Progenitor cell of endocrine pancreas (in vitro differentiated cells): ENCODE measurements around the gene RNF39. TPM values are rescaled to one million over a fixed set of nuclear protein-coding genes. Genes with fewer than 3 reads are reported as not detected.

ENCODE experiments used
- DNase-seq: peaks from one replicate; pipeline ENCODE4 v3.0.0; 2021; ENCODE audit warnings: low spot score; ENCODE audit not compliant: unreplicated experiment
- H3K27ac Mint-ChIP-seq: 2 replicates; pipeline ENCODE4 v1.8.0; 2021; ENCODE audit warnings: mild to moderate bottlenecking, moderate library complexity, mixed read lengths
- H3K27me3 Mint-ChIP-seq: 2 replicates; pipeline ENCODE4 v1.8.0; 2021; ENCODE audit warnings: mixed read lengths
- H3K36me3 Mint-ChIP-seq: 2 replicates; pipeline ENCODE4 v1.8.0; 2022; ENCODE audit warnings: mixed read lengths; ENCODE audit not compliant: insufficient read depth
- H3K4me1 Mint-ChIP-seq: 2 replicates; pipeline ENCODE4 v1.8.0; 2021; ENCODE audit warnings: low read depth, mixed read lengths
- H3K4me3 Mint-ChIP-seq: 2 replicates; pipeline ENCODE4 v1.8.0; 2021; ENCODE audit warnings: low read depth, mild to moderate bottlenecking, moderate library complexity, mixed read lengths
- H3K9me3 Mint-ChIP-seq: 2 replicates; pipeline ENCODE4 v1.8.0; 2021; ENCODE audit warnings: low read depth, mixed read lengths
- CTCF ChIP-seq: fragments of 200-600 bp; sonication (generic); IDR thresholded peaks from one replicate; pipeline ENCODE4 v1.5.0; 2021; ENCODE audit warnings: antibody characterized with exemption, mild to moderate bottlenecking; ENCODE audit not compliant: unreplicated experiment
- total RNA-seq: library from RNA; stranded (reverse); gene quantifications from 2 replicates; pipeline ENCODE4 v1.2.1, GENCODE V29; 2021

RNF39 gene
- total RNA-seq, 1 donor from 2014 or later = not detected

DNA sequence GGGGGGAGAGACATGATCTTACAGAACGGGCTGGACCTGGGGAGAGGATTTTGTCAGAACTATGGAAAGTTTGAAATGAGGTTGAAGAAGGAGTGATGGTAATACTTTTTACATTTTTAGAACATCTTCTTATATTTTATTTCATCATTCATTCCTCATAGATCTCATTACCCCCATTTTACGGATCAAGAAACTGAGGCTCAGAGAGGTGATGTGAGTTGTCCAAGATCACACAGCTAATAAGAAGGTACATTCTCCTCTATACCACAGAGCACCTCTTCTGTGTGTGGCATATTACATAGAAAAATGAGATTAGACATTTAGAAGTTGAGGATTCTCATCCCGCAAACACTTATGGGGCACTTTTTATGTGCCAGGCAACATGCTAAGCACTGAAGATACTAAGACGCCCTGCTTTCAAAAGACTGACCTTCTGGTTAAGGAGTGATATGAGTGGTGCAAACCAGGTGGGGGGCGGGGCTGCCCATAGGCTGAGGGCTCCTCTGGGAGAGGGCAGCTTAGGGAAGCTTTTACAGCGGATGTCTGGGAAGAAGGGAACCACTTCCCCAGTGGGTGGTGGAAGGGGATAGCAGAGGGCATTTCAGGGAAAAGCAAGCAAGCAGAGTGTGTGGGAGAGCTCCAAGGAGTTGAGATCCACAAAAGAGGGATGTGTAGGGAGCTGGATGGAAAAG is 17.4 kb upstream of the RNF39 start:
- H3K4me3 Mint-ChIP-seq = no peak overlapping the region
- TF ChIP-seq CTCF = no peak
- no peaks in the 10 kb centered on the region for H3K36me3 Mint-ChIP-seq
- DNase-seq = no peak
- no peaks in the 10 kb centered on the region for H3K9me3 Mint-ChIP-seq
- H3K4me1 Mint-ChIP-seq = peaks cover 2% of the 10 kb centered on the region
- H3K27ac Mint-ChIP-seq = no peak overlapping the region
- H3K27me3 Mint-ChIP-seq = peaks cover 65% of the 10 kb centered on the region

DNA sequence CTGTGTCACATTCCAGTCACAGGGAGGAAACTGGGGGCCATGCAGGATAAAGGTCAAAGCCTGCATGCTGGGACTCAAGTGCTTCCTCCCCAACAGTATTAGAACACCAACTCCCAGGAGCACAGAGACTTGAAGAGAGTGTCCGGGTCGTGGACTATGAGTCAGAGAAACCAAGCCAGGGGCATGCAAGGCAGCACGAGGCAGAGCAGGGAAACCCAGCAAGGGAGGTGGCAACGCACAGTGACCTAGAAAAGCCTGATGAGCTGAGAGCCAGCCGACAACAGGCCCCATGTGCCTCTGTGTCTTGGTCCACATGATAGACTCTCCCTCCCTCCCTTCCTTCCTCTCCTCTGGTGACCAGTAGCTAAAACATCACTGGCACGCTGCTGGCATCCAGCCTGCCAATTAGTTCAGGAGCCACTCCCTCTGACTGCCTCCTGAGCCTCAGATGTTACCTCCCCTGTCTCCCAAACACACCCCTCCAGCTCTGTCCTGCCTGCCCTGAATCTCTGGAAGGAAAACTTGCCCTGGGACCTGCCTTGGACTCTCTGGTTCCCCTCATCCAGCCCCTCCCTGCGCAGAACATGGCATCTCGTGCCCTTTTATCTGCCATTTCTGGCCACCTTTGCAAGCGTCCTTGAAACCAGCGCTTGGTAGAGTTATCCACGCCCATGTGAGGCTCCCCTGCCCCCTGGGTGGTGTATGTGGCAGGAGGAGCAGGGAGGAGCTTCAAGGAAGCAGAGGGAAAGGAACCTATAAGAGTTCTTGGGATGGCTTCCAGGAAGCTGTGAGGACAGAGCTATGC is 16.2 kb upstream of the RNF39 start:
- Mint-ChIP-seq H3K27me3 (peaks cover 61% of the 10 kb centered on the region), H3K27ac (no peak overlapping the region), H3K36me3 (no peaks in the 10 kb centered on the region), H3K4me3 (no peak overlapping the region), H3K4me1 (peaks cover 2% of the 10 kb centered on the region), H3K9me3 (no peaks in the 10 kb centered on the region)
- no peak for TF ChIP-seq CTCF
- DNase-seq = no peak

- DNase-seq = no peak
- Mint-ChIP-seq H3K4me1 (no peaks in the 10 kb centered on the region), H3K9me3 (no peaks in the 10 kb centered on the region), H3K36me3 (no peaks in the 10 kb centered on the region), H3K27me3 (peaks cover 50% of the 10 kb centered on the region), H3K4me3 (no peak overlapping the region), H3K27ac (no peak overlapping the region)
- TF ChIP-seq CTCF = no peak
Observed at GRCh38 chr6:30087876-30088275, 12.3 kb upstream of the RNF39 start.

DNA sequence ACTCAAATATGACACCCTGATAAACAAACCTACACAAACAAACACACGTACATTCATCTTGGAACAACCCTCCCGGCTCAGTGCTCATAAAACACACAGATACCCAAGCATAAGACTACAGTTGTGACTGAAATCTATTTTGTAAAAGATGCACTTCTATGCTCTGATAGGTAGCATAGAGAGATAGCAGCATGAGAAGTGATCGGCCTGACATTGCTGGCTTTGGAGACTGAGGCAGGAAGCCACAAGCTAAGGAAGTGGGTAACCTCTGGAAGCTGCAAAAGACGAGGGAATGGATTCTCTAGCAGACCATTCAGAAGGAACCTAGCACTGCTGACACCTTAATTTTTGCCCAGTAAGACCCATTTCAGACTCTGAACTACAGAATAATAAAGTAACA is 1.6 kb upstream of the RNF39 start:
- no peak overlapping the region for H3K27ac Mint-ChIP-seq
- H3K4me3 Mint-ChIP-seq = no peak overlapping the region
- H3K36me3 Mint-ChIP-seq = peaks cover 5% of the 10 kb centered on the region
- H3K4me1 Mint-ChIP-seq = peaks cover 5% of the 10 kb centered on the region
- TF ChIP-seq CTCF = no peak
- no peak for DNase-seq
- peaks cover 81% of the 10 kb centered on the region for H3K27me3 Mint-ChIP-seq
- H3K9me3 Mint-ChIP-seq = no peaks in the 10 kb centered on the region

DNA sequence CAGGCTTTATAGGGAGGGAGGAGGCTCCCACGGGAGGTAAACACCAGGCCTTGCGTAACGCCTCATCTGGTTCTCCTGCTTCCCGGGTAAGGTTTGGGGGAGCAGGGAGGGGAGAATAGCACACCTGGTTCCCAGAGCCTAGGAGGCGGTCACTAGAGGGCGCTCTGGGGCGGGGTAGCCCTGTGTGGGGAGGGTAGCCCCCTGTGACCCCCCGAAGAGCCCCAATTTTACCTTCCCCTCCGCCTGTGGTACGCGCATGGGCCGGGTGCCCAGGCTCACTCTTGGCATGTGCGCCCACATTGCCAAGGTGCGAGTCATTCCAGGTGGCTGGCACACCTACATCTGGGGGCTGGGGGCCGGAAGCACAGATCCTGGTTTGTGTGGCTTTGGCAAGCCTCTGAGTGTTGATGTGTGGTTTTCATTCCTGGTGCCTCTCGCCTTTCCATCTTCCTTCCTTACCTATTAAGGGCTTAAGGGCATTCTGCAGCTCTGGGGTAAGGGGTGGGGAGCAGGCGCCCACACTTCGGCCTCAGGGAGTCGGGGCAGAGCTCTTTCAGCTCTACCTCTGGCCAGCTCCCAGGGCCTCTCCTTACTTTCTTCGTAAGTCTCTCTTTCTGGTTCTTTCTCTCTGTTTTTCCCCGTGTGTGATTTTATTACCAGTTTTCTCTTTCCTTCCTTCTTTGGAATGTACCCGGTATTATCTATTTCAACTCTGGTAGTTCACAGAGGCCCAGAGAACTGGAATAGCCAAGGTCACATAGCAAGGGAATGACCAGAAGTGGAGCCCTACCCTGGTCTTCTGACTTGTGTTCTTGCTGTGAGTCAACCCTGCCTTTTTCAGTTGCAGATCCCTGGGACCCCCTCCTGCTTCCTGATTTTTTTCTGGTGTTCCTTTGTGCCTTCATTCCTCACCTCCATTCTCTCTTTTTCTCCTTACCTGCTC is 492 bp upstream of the RNF39 start:
- no peak overlapping the region for H3K27ac Mint-ChIP-seq
- peaks cover 8% of the 10 kb centered on the region for H3K4me1 Mint-ChIP-seq
- H3K27me3 Mint-ChIP-seq = peaks cover 90% of the 10 kb centered on the region
- H3K9me3 Mint-ChIP-seq = no peaks in the 10 kb centered on the region
- no peak for DNase-seq
- peaks cover 9% of the 10 kb centered on the region for H3K36me3 Mint-ChIP-seq
- peak; percentile 44 for TF ChIP-seq CTCF
- H3K4me3 Mint-ChIP-seq = peak overlapping the region; percentile 49
